Stimulated activated CD4-positive, alpha-beta T cell treated with anti-CD3 and anti-CD28 coated beads, TNF-alpha, amount 100 ng/mL, for 4 hours (primary cell): Measurements from ENCODE around the gene PRSS36.

Experiments used
- DNase-seq, 3 experiments: peaks; one replicate each; pipeline ENCODE4 v3.0.0-alpha.2; 2020; ENCODE audit warnings: low read depth in 3 of 3

The PRSS36 gene

DNA sequence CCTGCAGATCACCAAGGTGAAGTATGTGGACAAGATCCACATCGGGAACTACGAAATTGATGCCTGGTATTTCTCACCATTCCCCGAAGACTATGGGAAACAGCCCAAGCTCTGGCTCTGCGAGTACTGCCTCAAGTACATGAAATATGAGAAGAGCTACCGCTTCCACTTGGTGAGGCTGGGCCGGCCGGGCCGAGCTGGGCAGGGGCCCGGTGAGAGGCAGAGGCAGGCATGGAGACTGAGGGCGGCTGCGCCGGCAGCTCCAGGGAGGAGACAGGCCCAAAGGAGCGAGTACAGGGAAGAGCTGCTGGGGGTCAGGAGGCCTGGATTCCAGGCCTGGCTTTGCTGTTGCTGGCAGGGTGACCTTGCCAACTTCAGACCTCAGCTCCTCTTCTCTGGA, 22.7 kb downstream of the PRSS36 start:
- no peak for DNase-seq

DNA sequence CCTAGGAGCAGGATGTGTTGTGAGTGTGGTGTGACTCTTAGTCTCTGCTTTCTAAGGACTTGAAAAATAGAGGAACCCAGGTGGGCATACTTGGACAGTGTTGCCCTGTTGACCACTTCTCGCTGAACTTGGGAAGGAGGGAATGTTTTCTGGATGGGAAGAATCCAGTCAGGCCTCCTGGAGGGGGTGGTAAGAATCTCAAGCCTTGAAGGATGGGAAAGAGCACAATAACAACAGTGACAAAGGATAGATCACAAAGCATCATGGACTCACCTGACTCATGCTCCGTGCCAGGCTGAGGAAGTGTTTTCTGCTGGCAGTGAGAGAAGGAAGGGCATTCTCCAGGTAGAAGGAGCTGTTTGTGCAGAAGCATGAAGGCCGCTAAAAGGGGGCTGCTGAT, 24.0 kb downstream of the PRSS36 start:
- DNase-seq, result no peak

DNA sequence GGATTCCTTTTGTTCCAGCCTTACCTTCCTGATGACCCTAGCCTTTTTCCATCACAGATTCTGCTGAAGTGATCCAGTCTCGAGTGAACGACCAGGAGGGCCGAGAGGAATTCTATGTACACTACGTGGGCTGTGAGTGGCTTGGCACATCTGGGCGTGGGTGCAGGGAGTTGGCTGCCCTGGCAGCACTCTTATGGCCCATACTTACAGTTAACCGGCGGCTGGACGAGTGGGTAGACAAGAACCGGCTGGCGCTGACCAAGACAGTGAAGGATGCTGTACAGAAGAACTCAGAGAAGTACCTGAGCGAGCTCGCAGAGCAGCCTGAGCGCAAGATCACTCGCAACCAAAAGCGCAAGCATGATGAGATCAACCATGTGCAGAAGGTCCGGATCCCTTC, 29.7 kb downstream of the PRSS36 start:
- no peak for DNase-seq

DNA sequence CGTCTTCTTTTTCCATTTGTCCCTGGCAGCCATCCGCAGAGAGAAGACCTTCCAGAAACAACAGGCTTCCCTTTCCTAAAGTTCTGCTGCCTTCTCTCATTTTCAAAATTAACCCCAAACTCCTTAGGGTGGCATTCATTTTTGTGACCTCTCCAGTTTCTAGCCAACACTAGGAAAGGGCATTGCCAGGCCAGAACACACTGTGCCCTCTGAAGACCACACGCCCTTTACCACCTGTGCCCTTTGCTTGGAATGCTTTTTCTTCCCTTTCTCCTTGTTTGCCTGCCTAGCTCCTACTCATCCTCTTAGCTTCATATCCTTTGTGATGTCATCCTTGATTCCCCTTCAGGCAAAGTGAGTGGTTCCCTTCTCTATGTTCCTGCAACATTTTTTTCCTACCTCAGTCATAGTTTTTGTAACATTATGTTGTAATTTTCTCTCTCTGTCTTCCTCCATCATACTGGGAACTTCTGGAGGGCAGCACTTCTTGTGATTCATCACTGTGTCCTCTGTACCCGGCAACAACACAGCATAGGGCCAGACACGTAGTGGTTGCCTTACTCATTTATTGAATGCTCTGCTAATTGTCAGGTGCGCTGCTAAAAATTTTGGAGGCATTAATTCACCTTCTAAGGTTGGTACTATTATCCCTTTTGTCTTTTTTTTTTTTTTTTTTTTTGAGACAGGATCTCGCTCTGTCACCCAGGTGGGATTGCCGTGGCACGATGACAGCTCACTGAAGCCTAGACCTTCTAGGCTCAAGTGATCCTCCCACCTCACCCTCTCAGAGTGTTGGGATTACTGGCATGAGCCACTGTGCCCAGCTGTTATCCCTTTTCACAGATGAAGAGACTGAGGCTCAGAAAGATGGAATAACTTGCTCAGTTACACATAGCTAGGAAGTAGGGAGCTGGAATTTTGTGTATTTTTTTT, 31.4 kb downstream of the PRSS36 start:
- no peak for DNase-seq

DNA sequence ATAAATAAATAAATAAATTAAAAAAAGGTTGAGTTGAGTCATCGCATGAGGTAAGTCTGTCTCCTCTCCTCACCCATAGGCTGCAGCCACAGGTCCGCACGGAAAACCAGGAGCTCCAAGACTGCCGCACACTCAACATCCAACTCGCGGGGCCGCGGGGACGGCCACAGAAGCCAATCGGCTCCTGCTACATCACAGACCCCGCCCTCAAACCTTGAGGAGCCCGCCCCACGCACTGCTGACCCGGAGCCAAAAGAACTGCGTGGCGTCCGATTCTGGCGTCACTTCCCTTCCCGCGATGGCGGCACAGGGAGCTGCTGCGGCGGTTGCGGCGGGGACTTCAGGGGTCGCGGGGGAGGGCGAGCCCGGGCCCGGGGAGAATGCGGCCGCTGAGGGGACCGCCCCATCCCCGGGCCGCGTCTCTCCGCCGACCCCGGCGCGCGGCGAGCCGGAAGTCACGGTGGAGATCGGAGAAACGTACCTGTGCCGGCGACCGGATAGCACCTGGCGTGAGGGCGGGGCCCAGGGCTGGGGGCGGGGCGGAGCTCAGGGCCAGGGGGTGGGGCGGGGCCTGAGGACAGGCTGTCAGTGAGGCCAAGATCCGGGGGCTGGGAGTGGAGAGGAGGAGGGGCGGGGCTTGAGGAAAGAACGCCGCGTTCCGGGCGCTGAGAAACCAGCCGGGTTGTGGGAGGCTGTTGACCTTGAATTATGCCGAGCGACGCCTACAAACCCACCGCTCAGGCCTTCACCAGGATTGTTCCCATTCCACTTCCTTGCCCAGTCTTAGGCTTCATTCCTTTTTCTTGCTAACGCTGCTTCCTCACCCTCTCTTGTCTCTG, 32.3 kb downstream of the PRSS36 start, which contains the start of gene KAT8:
TSS of gene KAT8 (plus strand) at position 281 of the 839 bp plus-strand sequence. CDS start at position 299, 18 bp downstream.
- peak; percentile 91 to 96 (median 94) for DNase-seq

DNA sequence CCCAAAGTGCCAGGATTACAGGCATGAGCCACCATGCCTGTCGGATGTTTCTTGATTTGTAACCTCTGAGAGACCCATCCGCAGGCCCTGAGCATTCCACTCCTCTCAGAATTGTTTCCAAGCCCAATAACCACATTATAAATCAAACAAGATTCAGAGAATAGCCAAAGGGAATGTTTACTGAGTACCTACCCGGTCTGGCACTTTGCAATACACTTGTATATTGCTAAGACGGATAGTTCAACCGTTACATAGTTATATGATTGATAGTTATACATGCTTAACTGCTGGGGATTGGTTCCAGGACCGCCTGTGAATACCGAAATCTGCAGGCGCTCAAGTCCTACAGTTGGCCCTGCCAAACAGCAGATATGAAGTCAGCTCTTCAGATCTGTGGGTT, 35.4 kb downstream of the PRSS36 start:
- no peak for DNase-seq

DNA sequence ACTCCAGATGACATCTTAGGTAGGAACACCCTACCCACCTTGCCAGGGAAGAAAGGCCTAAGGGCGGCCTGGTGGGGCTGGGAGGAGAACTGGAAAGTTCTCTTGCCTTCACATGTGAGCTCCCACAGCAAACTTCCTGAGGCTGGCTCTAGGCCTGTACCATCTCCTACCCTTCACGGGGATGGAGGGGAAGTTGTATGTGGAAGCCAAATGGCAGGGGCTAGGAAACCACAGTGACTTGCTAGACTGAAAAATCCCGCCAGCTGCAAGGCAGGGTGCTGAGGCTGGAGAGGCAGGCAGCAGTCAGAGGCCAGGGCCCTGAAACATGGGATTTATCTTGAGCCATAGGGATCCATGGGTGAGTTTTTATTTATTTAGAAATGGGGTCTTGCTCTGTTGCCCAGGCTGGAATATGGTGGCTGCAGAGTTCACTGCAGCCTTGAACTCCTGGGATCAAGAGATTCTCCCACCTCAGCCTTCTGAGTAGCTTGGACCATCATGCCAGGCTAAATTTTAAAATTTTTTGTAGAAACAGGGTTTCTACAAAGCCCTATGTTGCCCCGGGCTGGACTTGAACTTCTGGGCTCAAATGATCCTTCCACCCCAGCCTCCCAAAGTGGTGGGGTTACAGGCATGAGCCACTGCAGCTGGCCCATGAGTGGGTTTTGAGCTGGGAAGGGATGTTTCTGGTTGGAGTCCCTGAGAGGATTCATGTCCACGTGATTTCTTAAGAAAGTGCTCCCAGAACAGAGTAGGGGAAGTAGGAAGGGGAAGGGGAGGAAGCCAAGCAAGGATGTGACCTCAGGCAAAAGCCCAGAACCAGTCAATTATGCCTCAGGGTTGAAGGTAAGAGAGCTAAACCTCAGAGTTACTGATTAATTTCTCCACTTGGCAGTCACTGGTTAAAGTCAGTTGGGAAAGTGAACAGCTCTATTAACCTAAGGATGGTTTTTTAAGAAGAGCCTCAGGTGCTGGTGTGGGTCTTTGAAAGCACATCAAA, 36.4 kb downstream of the PRSS36 start:
- DNase-seq, result no peak

DNA sequence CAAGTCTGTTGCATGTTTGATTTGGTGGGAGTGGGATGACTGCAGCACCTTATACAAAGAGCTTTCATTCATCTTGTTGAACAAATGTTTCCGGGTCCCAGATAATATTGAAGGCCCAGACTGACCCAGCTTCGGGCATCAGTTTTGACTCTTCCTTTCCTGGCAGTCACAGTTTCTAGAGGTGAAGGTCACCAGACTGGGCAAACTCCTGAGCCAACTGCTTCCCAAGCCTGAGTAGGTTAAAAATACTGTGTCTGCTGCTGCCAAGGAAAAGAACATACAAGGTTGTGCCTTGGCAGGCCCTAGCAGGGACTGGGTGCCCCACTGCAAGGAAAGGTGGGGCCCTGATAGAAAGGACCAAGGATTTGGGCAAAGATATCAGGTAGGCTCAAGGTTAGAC, 37.2 kb downstream of the PRSS36 start:
- no peak for DNase-seq

DNA sequence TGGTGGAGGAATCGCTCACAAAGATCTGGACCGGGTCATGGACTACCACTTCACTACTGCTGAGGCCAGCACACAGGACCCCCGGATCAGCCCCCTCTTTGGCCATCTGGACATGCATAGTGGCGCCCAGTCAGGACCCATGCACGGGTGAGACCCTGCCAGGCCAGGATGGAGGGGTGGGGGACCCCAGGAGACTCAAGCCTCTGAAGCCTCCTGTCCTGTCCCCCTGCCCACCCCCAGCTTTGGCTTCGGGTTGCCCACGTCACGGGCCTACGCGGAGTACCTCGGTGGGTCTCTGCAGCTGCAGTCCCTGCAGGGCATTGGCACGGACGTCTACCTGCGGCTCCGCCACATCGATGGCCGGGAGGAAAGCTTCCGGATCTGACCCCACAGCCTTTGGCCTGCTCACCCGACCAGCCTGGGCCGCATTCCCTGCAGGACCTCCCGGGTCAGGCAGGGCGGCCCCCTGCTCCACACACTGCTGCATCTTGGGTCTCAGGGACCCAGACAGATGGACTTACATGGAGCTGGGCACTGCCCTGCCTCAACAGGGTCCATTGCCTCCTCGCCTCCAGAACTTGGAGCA, 37.9 kb downstream of the PRSS36 start:
- no peak for DNase-seq

DNA sequence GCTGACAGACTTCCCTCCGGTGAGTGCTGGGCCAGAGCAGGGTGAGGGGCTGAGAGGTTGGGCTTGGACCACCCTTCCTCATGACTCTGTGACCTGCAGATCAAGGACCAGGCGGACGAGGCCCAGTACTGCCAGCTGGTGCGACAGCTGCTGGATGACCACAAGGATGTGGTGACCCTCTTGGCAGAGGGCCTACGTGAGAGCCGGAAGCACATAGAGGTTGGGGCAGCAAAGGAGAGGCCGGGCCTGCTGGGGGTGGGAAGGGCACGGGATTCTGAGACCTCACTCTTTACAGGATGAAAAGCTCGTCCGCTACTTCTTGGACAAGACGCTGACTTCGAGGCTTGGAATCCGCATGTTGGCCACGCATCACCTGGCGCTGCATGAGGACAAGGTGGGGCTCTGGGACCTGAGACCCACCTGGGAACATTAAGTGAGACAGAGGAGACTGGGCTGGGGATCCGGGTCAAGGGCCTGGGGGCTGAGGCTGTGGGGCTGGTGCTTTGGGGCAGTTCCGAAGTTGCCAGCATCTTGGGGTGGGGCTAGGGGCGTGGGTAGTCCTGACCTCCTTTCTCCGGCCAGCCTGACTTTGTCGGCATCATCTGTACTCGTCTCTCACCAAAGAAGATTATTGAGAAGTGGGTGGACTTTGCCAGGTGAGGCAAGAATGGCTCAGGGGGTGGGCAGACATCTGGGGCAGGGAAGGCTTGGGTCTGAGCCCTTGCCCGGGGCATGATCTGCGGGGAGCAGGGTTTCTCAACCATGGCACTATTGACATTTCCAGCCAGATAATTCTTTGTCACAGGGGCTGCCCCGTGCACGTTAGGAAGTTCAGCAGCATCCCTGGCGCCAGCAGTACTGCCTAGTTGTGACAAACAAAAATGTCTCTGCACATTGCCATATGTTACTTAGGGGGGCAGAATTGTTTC, 39.5 kb downstream of the PRSS36 start:
- DNase-seq, result no peak

DNA sequence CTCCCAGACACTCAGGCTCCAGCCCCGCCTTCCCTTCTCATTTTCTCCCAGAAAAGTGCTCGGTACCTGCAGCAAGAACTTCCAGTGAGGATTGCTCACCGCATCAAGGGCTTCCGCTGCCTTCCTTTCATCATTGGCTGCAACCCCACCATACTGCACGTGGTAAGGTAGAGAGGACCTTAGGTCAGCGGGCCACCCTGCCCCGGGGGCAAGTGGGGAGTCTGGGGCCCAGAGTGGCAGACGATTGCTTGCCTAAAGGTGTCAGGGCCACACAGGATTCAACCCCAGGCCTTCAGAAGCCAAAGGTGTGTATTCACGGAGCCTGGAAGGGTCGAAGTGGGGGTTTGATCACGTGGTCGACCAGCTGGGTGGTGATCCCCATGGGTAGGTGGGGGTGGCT, 40.2 kb downstream of the PRSS36 start:
- DNase-seq, result no peak

DNA sequence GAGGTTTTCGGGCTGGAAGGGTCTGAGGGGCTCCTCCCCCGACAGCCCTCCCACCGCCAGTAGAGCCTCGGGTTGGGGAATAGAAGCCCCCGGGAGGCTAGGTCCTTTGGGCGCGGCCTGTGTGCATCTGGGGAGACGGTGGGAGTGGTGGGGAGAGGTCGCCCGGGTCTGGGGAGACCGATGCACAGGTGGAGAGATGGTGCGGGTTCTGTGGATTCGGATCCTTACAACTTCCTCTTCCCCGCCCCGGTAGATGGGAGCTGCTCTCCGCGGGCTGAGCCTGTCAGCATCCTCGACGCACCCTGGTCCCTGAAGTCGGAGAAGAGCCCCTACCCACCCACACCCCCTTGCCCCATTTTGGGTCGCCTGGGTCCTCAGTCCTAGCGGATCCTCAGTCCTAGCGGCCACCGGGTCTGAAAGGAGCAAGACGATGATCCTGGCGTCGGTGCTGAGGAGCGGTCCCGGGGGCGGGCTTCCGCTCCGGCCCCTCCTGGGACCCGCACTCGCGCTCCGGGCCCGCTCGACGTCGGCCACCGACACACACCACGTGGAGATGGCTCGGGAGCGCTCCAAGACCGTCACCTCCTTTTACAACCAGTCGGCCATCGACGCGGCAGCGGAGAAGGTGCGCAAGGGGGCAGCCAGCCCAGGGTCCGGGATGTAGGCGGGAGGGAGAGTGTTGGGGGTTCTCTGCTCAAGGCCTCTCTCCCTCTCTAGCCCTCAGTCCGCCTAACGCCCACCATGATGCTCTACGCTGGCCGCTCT, 40.9 kb downstream of the PRSS36 start:
- no peak for DNase-seq

DNA sequence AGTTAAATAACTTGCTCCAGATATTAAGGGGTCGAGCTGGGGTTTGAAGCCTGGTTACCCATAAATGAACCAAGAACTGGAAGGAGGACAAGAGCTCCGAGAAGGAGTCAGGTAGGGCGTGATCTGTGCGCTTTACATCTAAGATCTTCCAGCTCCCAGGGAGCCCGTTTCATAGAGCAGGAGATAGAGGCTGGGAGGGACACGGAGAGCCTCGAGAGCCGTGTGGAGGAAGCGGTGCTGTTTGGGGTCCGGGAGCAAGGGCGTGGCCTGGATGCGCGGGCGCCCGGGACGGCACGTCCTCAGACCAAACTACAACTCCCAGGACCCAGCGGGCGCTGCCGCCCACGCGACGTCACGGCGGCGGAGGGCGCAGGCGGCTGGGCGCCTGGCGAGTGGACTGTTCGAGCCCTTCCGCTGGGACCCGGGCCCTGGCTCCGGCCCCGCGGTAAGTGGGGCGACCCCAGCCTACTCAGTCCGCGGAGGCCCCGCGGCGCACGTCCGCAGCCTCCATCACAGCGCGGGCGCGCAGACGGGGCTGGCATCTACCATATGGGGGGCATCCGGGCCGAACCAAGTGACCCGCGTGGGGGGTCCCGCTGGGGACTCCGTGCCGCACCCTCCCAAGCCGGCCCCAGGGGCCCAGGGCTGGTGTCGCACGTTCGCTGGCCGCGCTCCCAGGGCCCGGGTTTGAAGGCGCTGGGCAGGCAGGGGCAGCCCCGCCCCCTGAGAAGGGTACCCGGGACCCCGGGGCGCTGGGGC, 41.7 kb downstream of the PRSS36 start, which contains the start of gene BCKDK:
TSS of gene BCKDK (plus strand) at position 352 of the 759 bp plus-strand sequence. CDS start 838 bp downstream, outside the sequence.
- DNase-seq, result peak; percentile 41 to 66 (median 56)

DNA sequence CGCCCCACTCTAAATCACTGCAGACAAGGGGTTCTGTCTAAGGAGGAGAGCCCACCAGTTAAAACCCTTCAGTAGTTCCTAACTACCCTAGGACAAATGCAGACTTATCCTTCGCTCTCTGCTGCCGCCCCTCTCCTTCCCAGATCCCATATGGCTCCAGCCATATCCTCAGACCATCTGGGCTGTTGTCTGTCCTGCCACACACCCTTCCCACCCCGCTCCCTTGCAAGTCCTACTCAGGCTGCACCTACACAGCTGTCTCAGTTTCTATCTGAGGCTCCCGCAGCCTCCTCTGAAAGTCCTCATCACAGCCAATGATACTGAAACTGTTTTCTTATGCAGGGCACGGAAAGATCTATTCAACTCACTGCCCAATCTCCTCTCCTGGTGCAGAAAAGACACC, 42.4 kb downstream of the PRSS36 start:
- no peak for DNase-seq

DNA sequence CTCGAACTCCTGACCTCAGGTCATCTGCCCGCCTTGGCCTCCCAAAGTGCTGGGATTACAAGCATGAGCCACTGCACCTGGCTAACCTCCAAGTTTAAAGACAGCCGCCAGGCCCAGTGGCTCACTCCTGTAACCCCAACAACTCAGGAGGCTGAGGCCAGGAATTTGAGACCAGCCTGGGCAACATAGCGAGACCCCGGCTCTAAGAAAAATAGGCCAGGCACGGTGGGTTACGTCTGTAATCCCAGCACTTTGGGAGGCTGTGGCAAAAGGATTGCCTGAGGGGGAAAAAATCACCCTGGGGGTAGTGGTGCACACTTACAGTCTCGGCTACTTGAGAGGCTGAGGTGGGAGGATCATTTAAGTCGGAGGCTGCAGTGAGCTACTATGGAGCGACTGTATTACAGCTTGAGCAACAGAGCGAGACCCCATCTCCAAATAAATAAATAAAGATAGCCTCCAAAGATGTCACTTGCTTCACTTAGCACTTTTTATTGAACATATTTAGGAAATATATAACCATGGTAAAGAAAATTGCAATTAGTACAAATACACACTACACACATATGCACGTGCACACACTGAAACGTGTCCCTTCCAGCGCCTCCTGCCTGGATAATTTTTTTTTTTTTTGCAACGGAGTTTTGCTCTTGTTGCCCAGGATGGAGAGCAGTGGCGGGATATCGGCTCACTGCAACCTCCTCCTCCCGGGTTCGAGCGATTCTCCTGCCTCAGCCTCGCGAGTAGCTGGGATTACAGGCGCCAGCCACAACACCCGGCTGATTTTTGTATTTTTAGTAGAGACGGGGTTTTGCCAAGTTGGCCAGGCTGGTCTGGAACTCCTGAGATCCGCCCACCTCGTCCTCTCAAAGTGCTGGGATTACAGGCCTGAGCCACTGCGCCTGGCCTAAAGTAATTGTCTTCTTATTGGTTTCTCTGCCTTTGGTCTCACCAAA, 43.1 kb downstream of the PRSS36 start:
- DNase-seq, result no peak

DNA sequence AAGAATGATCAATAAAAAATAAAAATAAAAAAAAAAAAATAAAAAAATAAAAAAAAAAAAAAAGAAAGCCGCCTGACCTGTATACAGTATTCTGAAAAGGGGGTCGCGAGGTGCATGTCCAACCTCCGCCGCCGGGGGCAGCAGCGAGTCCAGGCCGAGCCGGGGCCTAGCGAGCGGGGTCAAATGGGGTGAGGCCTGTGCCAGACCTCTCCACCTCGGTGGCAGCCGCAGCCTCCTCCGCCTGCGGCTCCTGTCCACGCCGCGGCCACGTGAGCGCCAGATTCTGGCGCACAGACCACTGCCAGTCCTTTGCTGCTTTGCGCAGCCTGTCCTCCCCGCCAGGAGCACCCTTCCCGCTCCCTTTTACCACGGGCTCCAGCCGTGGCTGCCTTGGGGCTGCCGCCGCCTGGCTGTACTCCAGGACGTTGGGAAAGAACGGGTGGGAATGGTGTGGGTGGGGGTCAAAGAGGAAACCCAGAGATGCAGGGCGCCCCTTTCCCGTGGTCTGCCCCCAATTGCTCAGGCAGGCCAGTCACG, 44.1 kb downstream of the PRSS36 start:
- DNase-seq, result peak; percentile 56 to 72 (median 63)
